Nephron progenitor cell (in vitro differentiated cells): Measurements from ENCODE around the gene CGNL1.

Experiments
- DNase-seq: peaks from one replicate; pipeline ENCODE4 v3.0.0; 2021
- H3K27ac Mint-ChIP-seq: 2 replicates; pipeline ENCODE4 v1.8.0; 2021; ENCODE audit warnings: mild to moderate bottlenecking, moderate library complexity, mixed read lengths
- H3K27me3 Mint-ChIP-seq: 2 replicates; pipeline ENCODE4 v1.8.0; 2021; ENCODE audit warnings: mild to moderate bottlenecking, low read depth, mixed read lengths; ENCODE audit not compliant: poor library complexity
- H3K36me3 Mint-ChIP-seq: 2 replicates; pipeline ENCODE4 v1.8.0; 2021; ENCODE audit warnings: low read depth, mixed read lengths
- H3K4me1 Mint-ChIP-seq: 2 replicates; pipeline ENCODE4 v1.8.0; 2021; ENCODE audit warnings: mixed read lengths
- H3K4me3 Mint-ChIP-seq: 2 replicates; pipeline ENCODE4 v1.8.0; 2021; ENCODE audit warnings: mild to moderate bottlenecking, moderate library complexity, mixed read lengths
- H3K9me3 Mint-ChIP-seq: 2 replicates; pipeline ENCODE4 v1.8.0; 2021; ENCODE audit warnings: mild to moderate bottlenecking, moderate library complexity, mixed read lengths
- TF ChIP-seq, protein P1 (sequence below): fragments of 200-600 bp; sonication (generic); IDR thresholded peaks from 2 replicates; pipeline ENCODE4 v1.5.0; 2021; ENCODE audit warnings: antibody characterized with exemption

CGNL1 gene

DNA sequence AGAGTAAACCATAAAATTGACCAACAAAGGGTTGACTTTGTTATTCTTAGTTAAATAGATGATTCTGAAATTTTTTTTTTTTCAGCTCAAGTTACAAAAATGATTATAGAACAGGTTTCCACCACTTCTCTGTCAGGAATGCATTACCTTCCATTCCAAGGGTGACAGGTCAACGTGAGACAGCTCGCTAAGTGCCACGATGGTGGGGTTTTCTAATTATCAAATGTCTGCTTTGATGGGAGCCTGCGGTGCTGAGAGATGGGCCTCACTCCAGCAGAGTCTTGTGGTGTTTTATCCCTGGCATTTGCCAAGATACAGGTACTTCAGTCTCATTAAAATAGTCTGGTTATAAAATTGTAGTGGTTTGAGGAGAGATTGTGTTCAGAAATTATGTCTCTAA is 80.3 kb downstream of the CGNL1 start:
- no peak overlapping the region for H3K4me3 Mint-ChIP-seq
- DNase-seq, result no peak
- H3K9me3 Mint-ChIP-seq, result no peaks in the 10 kb centered on the region
- no peaks in the 10 kb centered on the region for H3K4me1 Mint-ChIP-seq
- H3K27me3 Mint-ChIP-seq, result no peaks in the 10 kb centered on the region
- TF ChIP-seq, protein P1, sequence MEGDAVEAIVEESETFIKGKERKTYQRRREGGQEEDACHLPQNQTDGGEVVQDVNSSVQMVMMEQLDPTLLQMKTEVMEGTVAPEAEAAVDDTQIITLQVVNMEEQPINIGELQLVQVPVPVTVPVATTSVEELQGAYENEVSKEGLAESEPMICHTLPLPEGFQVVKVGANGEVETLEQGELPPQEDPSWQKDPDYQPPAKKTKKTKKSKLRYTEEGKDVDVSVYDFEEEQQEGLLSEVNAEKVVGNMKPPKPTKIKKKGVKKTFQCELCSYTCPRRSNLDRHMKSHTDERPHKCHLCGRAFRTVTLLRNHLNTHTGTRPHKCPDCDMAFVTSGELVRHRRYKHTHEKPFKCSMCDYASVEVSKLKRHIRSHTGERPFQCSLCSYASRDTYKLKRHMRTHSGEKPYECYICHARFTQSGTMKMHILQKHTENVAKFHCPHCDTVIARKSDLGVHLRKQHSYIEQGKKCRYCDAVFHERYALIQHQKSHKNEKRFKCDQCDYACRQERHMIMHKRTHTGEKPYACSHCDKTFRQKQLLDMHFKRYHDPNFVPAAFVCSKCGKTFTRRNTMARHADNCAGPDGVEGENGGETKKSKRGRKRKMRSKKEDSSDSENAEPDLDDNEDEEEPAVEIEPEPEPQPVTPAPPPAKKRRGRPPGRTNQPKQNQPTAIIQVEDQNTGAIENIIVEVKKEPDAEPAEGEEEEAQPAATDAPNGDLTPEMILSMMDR, result no peak
- H3K36me3 Mint-ChIP-seq, result no peaks in the 10 kb centered on the region
- H3K27ac Mint-ChIP-seq, result no peak overlapping the region

DNA sequence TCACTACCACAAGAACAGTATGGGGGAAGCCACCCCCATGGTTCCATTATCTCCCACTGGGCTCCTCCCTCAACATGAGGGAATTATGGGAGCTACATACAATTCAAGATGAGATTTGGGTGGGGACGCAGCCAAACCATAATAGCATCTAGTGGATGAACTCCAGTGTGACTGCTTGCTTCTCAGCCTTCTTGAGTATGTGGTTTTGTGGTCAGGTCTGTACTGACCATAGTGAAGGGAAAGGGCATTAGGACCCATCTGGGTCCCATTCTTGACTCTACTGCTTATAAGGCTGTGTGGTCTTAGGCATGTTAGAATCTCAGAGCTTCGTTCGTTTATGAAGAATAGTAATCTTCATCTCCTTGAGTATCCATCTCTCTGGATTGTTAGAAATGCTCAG is 81.4 kb downstream of the CGNL1 start:
- no peak overlapping the region for H3K4me3 Mint-ChIP-seq
- TF ChIP-seq, protein P1, result no peak
- no peaks in the 10 kb centered on the region for H3K9me3 Mint-ChIP-seq
- H3K27me3 Mint-ChIP-seq, result no peaks in the 10 kb centered on the region
- DNase-seq, result no peak
- H3K36me3 Mint-ChIP-seq, result no peaks in the 10 kb centered on the region
- H3K4me1 Mint-ChIP-seq, result no peaks in the 10 kb centered on the region
- no peak overlapping the region for H3K27ac Mint-ChIP-seq

GRCh38 chr15:57458356-57458781 is 82.1 kb downstream of the CGNL1 start:
- H3K9me3 Mint-ChIP-seq, result no peaks in the 10 kb centered on the region
- DNase-seq, result no peak
- no peak overlapping the region for H3K27ac Mint-ChIP-seq
- no peaks in the 10 kb centered on the region for H3K4me1 Mint-ChIP-seq
- TF ChIP-seq, protein P1, result no peak
- H3K36me3 Mint-ChIP-seq, result no peaks in the 10 kb centered on the region
- H3K4me3 Mint-ChIP-seq, result no peak overlapping the region
- H3K27me3 Mint-ChIP-seq, result no peaks in the 10 kb centered on the region

GRCh38 chr15:57460208-57460816 is 84.0 kb downstream of the CGNL1 start:
- TF ChIP-seq, protein P1, result no peak
- no peak overlapping the region for H3K27ac Mint-ChIP-seq

GRCh38 chr15:57461541-57461940 is 85.2 kb downstream of the CGNL1 start:
- H3K4me3 Mint-ChIP-seq, result no peak overlapping the region
- no peaks in the 10 kb centered on the region for H3K27me3 Mint-ChIP-seq
- H3K4me1 Mint-ChIP-seq, result no peaks in the 10 kb centered on the region
- DNase-seq, result no peak
- H3K9me3 Mint-ChIP-seq, result no peaks in the 10 kb centered on the region
- no peaks in the 10 kb centered on the region for H3K36me3 Mint-ChIP-seq
- TF ChIP-seq, protein P1, result no peak
- H3K27ac Mint-ChIP-seq, result no peak overlapping the region

More at GRCh38 chr15:57460208-57460816, 84.0 kb downstream of the CGNL1 start:
- no peaks in the 10 kb centered on the region for H3K9me3 Mint-ChIP-seq
- no peak for DNase-seq
- H3K36me3 Mint-ChIP-seq, result no peaks in the 10 kb centered on the region
- H3K4me3 Mint-ChIP-seq, result no peak overlapping the region
- H3K27me3 Mint-ChIP-seq, result no peaks in the 10 kb centered on the region
- H3K4me1 Mint-ChIP-seq, result no peaks in the 10 kb centered on the region

DNA sequence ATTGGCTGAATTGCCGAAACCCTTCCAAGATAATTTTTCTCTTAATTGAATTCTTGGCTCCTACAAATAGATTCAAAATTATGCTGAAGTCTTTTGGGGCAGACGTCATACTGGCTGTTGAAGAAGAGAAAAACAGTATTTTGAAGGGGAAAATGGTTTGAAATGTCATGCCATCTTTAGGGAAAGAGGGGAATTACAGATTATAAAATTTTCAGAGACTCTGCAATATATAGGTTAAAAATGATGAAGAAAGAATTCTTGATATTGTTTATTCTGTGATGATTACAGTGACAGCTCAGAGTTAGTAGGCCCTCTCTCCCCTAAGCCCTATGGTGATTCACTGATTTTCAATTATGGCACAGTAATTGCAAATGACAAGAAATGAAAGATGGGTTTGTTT is 86.1 kb downstream of the CGNL1 start:
- TF ChIP-seq, protein P1, result no peak
- Mint-ChIP-seq H3K4me3 (no peak overlapping the region), H3K27ac (no peak overlapping the region), H3K4me1 (no peaks in the 10 kb centered on the region), H3K36me3 (peaks cover 4% of the 10 kb centered on the region), H3K27me3 (no peaks in the 10 kb centered on the region), H3K9me3 (no peaks in the 10 kb centered on the region)
- no peak for DNase-seq
